ENCODE results near the gene GJC2. TPM values are rescaled to one million over a fixed set of nuclear protein-coding genes. Genes with fewer than 3 reads are reported as not detected.

Gene GJC2
- total RNA-seq, 2 donors from 2014 or later = 1.9 to 4.1 TPM

DNA sequence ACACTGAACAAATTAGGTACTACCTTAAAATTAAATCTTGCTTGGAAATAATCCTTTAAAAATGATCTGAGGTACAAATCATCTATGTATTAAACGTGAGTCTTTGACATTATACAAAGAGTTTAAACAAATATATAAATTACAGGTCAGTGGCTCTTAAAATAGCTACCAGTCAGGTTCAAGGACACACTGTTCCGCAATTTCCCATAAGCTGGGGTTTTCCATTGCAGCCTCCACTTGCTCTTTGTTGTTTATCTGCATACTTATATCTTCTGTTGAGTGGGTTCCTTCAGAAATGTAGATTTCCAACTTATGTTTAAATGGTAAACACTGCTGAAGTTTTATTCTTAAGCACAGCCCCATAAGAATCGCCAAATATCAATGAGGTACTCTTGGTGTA lies 34.9 kb upstream of the GJC2 start:
- Histone ChIP-seq H3K9me3 (no peaks in the 10 kb centered on the region), H3K4me3 (no peak overlapping the region), H3K27me3 (replicated peaks; ENCODE audit: insufficient read depth) (no peaks in the 10 kb centered on the region), H3K27ac (peak overlapping the region in 1 of 2 donors; percentile 2), H3K36me3 (no peaks in the 10 kb centered on the region), H3K4me1 (replicated peaks) (no peaks in the 10 kb centered on the region)
- whole genome bisulfite sequencing = 53% methylated on average over 3 of the region's 3 CpGs
- DNase-seq (ENCODE audit: low spot score) = no peak
- intact Hi-C loops (cut with DNase I) = no loop called here
- TF ChIP-seq POLR2AphosphoS5 (IDR thresholded peaks at IDR 0.05) (peak; percentile 17), POLR2A (IDR thresholded peaks at IDR 0.05) (no peak)

DNA sequence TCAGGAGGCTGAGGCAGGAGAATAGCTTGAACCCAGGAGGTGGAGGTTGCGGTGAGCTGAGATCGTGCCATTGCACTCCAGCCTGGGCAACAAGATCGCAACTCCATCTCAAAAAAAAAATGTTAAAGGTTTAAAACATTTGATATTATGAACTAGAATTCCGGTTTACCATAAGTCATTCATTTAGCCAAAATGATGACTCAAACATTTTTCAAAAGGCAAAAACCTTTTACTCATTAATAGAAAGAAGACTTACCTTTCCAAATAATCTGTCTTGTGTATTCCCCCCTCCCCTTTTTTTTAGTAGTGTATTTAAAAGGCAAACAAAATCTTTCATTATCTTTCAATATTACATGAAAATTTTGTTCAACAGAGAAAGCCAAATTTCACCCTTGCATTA lies 32.4 kb upstream of the GJC2 start:
- no peak overlapping the region for H3K27ac ChIP-seq
- intact Hi-C loops (cut with DNase I) = no loop called here
- H3K4me1 ChIP-seq (replicated peaks) = no peaks in the 10 kb centered on the region
- no peak overlapping the region for H3K4me3 ChIP-seq
- H3K9me3 ChIP-seq = no peaks in the 10 kb centered on the region
- 96% methylated on average over 4 of the region's 4 CpGs for WGBS
- no peak for DNase-seq (ENCODE audit: low spot score)
- H3K36me3 ChIP-seq = no peaks in the 10 kb centered on the region
- TF ChIP-seq POLR2AphosphoS5 (IDR thresholded peaks at IDR 0.05) (no peak), POLR2A (IDR thresholded peaks at IDR 0.05) (no peak)
- TF ChIP-seq, protein P1, sequence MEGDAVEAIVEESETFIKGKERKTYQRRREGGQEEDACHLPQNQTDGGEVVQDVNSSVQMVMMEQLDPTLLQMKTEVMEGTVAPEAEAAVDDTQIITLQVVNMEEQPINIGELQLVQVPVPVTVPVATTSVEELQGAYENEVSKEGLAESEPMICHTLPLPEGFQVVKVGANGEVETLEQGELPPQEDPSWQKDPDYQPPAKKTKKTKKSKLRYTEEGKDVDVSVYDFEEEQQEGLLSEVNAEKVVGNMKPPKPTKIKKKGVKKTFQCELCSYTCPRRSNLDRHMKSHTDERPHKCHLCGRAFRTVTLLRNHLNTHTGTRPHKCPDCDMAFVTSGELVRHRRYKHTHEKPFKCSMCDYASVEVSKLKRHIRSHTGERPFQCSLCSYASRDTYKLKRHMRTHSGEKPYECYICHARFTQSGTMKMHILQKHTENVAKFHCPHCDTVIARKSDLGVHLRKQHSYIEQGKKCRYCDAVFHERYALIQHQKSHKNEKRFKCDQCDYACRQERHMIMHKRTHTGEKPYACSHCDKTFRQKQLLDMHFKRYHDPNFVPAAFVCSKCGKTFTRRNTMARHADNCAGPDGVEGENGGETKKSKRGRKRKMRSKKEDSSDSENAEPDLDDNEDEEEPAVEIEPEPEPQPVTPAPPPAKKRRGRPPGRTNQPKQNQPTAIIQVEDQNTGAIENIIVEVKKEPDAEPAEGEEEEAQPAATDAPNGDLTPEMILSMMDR (IDR thresholded peaks at IDR 0.05) = no peak
- no peaks in the 10 kb centered on the region for H3K27me3 ChIP-seq (replicated peaks; ENCODE audit: insufficient read depth)

DNA sequence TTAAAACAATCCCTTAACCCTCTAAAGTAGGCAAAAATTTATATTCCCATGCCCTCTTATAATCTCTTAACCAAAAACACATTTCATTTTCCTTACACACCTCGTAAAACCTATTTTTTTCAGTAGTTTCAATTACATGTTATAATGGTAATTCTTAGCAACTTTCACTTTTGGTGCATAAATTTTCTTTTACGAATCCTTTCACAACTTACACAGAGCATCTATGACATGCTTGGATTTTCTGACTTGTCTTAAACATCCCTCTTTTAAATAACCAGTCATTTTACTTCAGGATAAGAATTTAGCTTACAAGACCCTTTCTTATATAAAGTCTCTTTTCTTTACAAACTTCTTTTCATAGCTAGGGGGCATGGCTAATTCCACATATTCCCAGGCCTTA lies 31.7 kb upstream of the GJC2 start:
- Histone ChIP-seq H3K4me3 (no peak overlapping the region), H3K36me3 (no peaks in the 10 kb centered on the region), H3K27ac (no peak overlapping the region), H3K27me3 (replicated peaks; ENCODE audit: insufficient read depth) (no peaks in the 10 kb centered on the region), H3K4me1 (replicated peaks) (no peaks in the 10 kb centered on the region), H3K9me3 (no peaks in the 10 kb centered on the region)
- TF ChIP-seq, protein P1 (IDR thresholded peaks at IDR 0.05) = no peak
- TF ChIP-seq POLR2AphosphoS5 (IDR thresholded peaks at IDR 0.05) = no peak
- TF ChIP-seq POLR2A (IDR thresholded peaks at IDR 0.05) = no peak
- 86% methylated on average over 2 of the region's 2 CpGs for WGBS
- DNase-seq (ENCODE audit: low spot score) = no peak
- intact Hi-C loops (cut with DNase I) = no loop called here

DNA sequence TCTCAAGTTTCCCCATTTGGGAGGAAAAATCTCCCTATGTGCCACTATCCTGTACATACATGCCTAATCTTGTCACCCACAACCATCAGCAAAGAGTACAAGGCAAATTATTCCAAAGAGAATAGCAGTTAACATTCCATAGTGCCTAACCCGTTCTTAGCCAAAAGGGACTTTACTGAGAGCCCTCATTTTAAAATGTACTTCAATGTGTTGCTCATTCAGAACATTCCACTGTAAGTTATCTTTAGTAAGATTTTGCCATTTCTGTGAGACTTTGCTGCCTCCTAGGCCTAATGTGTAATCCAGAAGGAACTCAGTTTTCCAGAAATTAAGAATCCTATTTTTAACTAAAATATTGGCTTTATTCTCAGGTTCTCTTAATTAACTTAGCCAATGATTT lies 29.4 kb upstream of the GJC2 start:
- no peak for DNase-seq (ENCODE audit: low spot score)
- TF ChIP-seq POLR2A (IDR thresholded peaks at IDR 0.05) (no peak), POLR2AphosphoS5 (IDR thresholded peaks at IDR 0.05) (no peak)
- TF ChIP-seq, protein P1 (IDR thresholded peaks at IDR 0.05) = no peak
- H3K36me3 ChIP-seq = no peaks in the 10 kb centered on the region
- no peaks in the 10 kb centered on the region for H3K9me3 ChIP-seq
- intact Hi-C loops (cut with DNase I) = no loop called here
- H3K4me1 ChIP-seq (replicated peaks) = no peaks in the 10 kb centered on the region
- no peak overlapping the region for H3K27ac ChIP-seq
- no peaks in the 10 kb centered on the region for H3K27me3 ChIP-seq (replicated peaks; ENCODE audit: insufficient read depth)
- WGBS = 29% methylated on average over 1 of the region's 1 CpG
- no peak overlapping the region for H3K4me3 ChIP-seq

DNA sequence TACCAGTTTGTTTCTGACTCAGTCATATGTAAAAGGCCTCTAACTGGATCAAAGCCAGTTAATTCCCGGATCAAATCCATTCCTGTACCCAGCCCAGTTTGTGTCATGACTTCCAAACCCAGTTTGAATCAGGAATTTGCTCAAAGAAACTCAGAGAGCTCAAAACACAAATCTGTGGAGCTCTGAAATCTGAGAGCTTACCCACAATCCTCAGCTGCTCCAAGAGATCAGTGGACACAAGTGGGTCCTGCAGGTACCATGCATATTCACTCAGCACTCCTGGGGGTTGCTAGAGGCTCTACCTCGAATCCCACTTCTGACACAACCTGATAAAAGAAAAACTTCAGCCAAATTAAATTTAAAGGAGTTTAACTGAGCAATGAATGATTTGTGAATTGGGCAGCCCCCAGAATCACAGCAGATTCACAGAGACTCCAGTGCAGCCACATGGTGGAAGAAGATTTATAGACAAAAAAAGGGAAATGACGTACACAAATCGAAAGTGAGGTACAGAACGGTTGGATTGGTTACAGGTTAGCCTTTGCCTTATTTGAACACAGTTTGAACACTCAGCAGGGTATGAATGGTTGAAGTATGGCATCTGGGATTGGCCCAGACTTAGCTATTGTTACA lies 28.8 kb upstream of the GJC2 start:
- 58% methylated on average over 5 of the region's 5 CpGs for WGBS
- no peak for DNase-seq (ENCODE audit: low spot score)
- intact Hi-C loops (cut with DNase I) = no loop called here

More for the DNA sequence above, 28.8 kb upstream of the GJC2 start:
- Histone ChIP-seq H3K4me1 (replicated peaks) (no peaks in the 10 kb centered on the region), H3K36me3 (no peaks in the 10 kb centered on the region), H3K27ac (no peak overlapping the region), H3K4me3 (no peak overlapping the region), H3K27me3 (replicated peaks; ENCODE audit: insufficient read depth) (no peaks in the 10 kb centered on the region), H3K9me3 (no peaks in the 10 kb centered on the region)
- TF ChIP-seq, protein P1 (IDR thresholded peaks at IDR 0.05) = no peak
- TF ChIP-seq POLR2AphosphoS5 (IDR thresholded peaks at IDR 0.05) = no peak
- no peak for TF ChIP-seq POLR2A (IDR thresholded peaks at IDR 0.05)

Data from prostate gland (tissue), 2 donors.